Skeletal muscle cell (primary cell): Measurements from ENCODE around the gene WDR91.

Experiments
- DNase-seq: peaks from one replicate; pipeline ENCODE4 v3.0.0-alpha.2; 2010; ENCODE audit warnings: low read depth
- H3K4me3 ChIP-seq: 2 replicates; pipeline ENCODE4 v1.5.1; 2011; ENCODE audit warnings: low read depth, mild to moderate bottlenecking, control low read depth, low read length, moderate library complexity

WDR91 gene

DNA sequence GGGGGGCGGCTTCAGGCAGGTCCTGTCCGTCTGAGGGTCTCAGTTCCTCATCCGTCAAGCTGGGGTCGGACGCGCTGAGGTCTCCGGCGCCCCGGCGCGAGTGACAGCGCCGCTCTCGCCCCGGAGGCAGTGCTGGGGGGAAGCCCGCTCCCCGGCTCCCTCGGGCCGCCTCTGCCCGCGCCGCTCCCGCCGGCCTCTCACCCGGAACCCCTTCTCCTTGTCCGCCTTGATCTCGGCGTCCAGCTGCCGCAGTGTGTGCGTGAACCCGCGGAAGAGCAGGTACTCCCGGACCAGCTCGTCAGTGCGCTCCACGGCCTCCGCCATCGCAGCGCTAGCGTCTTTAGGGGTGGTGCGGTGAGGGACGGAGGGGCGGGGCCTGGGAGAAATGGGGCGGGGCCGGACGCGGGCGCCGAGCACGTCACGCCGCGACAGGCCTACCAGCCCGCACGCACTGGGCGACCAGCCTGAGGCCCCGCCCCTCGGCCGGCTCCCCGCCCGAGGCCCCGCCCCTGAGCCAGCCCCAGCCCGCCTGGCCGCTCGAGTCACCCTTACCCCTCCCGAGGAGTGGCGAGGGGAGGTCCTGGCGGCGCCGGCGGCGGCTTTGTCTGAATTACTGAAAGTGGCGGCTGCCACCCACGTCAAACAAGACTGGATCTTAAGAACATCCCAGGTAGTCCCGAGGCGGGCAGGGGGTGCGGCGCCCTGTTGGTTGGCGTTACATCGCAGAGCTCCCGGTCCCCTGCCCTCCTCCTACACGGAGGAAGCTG is at the start of gene WDR91:
Gene WDR91 (minus strand): TSS at position 348 of the 767 bp plus-strand sequence. CDS start 24 bp downstream, at position 324.
- peak; percentile 65 for DNase-seq
- peak within 1 kb of the TSS; percentile 84 for H3K4me3 ChIP-seq

DNA sequence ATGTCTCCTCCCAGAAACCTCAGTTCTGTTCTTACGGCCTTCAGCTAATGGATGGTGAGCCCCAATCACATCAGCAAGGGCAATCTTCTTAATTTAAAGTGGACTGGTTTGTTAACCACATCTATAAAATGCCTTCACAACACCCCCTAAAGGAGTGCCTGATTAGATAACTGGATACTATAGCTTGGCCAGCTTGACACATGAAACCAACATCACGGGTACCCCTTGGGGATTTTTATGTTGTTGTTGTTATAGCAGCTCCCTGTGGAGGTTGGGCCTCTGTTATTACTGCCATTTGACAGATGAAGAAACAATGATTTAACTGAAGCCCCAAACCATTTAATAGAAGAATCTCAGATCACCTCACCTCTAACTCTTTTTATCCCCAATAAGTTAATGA is 49.1 kb upstream of the WDR91 start:
- no peak overlapping the region for H3K4me3 ChIP-seq
- DNase-seq: no peak

DNA sequence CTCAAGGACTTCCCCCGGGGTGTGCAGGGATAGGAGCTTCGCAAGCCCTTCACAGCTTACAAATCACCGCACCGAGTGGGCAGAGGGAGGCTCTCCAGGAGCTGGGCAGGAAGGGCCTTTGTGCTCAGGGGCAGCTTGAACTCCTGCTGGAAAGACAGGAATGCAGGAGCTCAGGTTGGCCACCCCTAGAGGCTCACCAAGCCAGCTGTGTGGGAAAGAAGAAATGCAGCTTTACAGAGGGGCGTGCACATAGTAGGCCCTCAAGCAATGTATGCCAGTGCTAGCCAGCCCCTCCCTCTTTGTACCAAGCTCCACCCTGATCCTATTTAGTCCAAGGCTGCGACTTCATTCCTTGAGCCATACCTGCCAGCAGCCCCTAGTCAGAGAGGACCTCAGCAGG is 48.4 kb upstream of the WDR91 start:
- DNase-seq: no peak
- no peak overlapping the region for H3K4me3 ChIP-seq

DNA sequence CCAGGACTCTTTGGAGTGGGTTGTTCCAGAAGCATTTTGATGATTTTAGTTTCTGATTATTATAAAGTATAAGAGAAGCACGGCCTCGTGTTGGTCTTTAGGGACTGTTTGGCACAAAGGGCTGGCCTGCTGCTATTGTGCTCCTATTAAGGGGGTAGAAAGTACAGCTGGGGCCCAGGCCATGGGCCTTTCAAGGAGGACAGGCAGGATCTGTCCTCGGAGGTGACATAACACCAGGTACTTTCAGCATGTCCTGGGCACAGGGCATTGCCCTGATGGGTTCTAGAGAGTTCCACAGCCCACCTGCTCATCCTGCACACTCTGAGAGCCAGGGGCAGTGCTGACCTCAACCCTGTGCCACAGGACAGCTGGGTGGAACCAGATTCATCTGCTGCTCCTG is 47.3 kb upstream of the WDR91 start:
- DNase-seq: no peak

DNA sequence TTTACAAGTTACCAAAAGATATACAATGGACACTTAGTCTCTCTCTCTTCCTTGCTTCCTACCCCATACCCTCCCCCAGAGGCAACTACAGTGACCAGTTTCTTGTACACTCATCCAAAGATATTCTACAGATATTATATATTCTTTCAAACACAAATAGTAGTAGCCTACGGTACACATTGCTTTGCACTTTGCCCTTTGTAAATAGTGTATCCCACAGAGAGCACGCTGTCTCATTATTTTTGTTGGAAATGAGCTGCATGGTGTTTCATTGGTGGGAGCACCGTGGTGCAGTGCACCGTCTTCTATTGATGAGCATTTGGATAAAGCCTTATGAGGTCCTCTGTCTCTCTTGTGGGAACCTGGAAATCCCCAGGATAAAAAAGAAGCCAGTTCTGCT is 46.5 kb upstream of the WDR91 start:
- H3K4me3 ChIP-seq: no peak overlapping the region
- DNase-seq: no peak

More for the DNA sequence above, 47.3 kb upstream of the WDR91 start:
- no peak overlapping the region for H3K4me3 ChIP-seq

DNA sequence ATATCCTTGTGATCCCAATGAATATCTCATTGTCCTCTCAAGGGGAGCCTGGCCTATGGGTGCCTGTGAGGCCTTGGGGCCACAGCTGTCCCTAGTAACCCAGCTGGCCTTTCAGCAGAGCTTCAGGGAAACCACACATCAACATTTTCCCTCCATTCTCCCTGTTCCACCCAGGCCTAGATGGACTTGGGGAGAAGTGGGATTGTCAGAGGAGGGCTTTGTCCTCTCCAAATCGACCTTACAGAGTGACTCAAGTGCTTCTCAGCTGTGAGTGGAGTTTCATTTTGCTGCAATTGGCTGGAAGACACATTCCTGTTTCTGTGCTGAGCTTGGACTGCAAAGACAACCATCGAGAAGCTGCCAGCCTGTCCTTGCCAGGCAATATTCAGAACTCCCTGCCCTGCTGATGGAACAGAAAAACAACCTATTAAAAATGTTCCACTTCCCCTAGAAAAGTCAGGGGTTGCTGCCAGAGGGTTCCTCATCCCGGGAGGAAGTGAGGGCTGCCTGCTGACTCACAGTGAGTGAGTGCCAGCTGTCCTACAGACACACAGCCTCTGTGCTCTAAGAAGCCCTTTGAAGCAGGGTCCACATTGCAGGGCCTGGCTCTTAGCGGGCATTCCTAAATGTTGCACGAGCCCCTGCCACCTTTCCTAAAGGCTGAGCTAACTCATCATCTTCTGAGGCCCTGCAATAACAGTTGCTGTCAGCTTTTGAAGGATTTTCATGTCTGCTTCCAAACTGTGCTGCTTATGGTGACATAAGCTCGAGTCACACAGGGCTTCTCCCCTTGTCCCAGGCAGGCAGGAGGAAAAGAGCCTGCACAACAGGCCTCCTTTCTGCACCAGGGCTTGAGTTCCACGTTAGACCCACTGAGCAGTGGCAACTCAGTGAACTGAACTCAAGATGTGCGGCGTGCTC is 42.8 kb upstream of the WDR91 start:
- DNase-seq: peak; percentile 42

DNA sequence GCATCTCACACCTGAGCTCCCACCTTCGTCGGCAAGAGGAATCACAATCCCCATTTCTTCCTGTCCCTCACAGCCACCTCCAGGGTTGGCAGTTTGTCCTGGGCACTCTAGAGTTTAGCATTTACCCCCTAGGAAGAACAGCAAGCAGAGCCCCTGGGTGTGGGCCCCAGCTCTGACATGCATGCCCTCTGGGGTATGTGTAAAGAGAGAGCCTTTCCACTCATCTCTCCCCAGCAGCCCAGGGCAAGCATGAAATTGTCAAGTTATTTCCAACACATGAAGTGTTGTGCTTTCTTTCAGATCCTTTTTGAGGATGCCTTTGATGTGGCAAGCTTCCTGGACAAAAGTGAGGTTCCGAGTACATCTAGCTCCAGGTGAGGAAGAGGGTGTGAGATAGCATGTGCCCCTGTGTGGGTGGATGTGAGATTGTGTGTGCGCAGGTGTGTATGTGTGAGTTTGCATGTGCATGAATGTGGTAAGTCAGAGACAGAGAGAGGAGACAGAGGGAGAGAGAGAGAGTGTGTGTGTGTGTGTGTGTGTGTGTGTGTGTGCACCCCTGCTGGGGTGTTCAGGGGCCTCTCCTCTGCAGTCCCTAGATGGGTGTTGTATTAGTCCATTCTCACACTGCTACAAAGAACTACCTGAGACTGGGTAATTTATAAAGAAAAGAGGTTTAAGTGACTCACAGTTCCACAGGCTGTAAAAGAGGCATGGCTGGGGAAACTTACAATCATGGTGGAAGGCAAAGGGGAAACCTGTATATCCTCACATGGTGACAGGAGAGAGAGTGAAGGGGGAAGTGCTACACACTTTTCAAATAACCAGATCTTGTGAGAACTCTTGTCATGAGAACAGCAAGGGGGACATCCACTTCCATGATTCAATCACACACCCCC is 40.4 kb upstream of the WDR91 start:
- no peak overlapping the region for H3K4me3 ChIP-seq
- DNase-seq: no peak

More for the DNA sequence above, 42.8 kb upstream of the WDR91 start:
- no peak overlapping the region for H3K4me3 ChIP-seq

DNA sequence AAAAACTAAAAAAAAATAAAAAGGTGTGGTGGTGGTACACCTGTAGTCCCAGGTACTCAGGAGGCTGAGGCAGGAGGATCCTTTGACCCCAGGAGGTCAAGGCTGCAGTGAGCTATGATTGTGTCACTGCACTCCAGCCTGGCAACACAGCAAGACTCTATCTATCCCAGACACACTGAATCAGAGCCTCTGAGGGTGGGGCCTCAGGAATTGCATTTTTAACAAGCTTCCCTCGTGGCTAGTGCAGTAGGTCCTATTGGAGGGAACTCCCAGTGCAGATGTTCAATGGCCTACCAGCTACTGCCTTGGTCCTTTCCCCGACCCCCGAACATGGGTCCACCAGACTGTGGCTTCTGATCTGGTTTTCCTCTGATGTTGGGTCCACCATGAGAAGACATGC is 37.2 kb upstream of the WDR91 start:
- H3K4me3 ChIP-seq: no peak overlapping the region
- no peak for DNase-seq

DNA sequence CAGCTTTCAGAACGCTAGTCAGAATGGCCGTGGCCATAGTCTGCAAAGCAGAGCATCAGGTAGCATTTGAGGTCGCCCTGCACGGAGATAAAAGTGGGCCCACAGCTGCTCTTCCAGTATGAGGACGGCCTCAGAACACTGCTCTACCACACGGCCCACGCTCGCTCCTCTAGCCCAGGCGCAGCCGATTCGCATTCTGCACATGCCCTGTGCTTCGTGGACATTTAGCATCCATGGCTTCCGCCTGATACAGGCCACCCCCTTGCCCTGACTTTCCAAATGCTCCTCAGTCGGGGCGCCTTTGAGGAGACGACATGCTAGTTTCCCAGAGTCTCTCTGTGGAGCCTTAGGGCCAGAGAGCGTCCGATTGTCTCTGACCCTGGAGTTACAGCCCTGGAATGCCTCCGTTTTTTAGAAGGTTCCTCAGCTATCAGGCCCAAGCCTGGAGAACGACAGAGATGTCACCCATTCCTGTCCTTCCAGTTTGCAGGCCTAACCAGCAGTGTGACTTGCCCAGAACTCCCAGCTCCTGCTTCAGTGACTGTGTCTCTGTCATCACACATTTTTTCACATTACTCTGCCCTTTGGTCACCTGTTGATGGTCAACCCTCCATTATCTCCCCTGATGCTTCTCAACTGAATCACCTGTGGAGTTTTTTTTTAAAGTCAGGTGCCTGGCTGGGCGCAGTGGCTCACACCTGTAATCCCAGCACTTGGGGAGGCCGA is 36.6 kb upstream of the WDR91 start:
- no peak overlapping the region for H3K4me3 ChIP-seq
- no peak for DNase-seq

DNA sequence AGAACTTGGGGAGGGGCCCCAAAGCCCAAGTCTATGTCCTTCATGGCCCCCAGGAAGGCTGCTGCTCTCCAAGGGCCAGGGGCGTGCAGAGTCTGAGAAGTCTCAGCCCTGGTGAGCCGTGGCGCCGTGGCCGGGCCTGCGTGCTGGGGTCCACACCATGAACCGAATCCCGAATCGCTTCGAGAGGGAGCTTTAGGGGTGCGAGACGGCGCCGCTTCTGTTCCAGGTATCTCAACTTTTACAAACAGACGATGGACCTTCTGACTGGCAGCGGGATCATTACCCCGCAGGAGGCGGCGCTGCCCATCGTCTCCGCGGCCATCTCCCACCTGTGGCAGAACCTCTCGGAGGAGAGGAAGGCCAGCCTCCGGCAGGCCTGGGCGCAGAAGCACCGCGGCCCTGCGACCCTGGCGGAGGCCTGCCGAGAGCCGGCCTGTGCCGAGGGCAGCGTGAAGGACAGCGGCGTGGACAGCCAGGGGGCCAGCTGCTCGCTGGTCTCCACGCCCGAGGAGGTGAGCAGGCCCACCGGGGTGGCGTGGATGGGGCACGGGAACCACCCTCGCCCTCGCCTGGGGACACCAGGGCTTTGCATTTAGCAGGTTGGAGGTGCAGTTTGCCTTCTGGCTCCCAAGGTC is 35.0 kb upstream of the WDR91 start:
- no peak overlapping the region for H3K4me3 ChIP-seq
- DNase-seq: no peak

DNA sequence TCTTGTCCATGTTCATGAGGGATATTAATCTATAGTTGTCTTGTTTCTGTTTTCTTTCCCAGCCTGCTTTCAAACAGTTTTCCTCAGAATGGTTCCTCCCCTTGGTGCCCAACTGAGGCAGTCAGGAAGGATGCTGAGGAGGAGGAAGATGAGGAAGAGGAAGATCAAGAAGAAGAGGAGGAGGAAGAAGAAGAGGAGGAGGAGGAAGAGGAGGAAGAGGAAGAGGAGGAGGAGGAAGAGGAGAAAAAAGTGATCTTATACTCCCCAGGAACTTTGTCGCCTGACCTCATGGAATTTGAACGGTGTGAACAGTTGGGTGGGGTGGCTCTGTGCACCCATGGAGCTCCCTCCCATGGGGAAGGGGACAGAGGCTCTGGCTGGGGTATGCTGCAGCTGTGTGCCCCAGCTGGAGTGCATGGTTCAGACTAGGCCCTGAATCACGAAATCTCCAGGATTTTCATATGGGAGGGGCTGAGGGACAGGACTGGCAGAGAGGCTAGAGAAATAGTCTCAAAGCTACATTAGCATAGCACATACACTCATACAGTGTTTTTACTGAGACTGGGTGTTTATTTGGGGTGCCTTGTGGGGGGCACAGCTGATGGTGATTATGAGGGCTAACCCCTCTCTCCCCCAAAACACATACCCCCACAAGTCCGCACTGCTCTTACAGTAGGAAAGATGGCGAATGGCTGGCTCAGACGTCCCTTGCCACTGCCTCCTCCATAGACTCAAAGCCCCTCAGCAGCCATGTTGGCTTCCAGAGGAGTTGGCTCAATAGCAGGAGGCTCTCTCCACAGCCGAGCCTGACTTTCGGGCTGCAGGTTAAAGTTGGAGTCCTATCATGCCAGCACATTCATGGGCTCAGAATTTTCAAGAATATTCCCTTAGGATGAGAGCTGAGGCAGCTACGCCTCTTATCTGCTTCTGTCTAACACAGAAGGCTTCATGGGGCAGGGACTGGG is 34.2 kb upstream of the WDR91 start:
- DNase-seq: no peak

DNA sequence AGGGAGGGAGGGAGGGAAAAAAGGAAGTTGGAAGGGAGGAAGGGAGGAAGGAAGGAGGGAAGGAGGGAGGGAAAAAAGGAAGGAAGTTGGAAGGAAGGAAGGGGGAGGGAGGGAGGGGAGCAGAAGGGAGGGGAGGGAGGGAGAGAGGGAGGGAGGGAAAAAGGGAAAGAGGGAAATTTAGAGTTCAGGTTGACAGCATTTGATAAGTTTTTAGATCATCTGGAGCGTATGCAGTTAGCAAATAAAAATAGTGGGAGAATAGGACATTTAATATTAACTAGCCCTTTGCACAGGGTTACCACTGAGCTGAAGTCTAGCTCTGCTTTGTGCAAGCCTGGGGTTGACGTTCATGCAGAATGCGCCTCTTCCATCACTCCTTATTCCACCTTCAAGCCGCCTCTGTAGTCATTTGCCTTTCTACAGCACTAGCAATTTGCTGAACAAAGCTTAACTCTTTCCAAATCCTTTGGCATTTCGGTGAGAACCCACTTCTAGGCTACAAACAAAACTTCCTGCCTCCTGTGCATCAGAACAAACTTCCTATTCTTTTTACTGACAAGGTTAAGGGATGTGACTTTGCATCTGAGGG is 30.9 kb upstream of the WDR91 start:
- no peak overlapping the region for H3K4me3 ChIP-seq
- DNase-seq: no peak

More for the DNA sequence above, 34.2 kb upstream of the WDR91 start:
- H3K4me3 ChIP-seq: no peak overlapping the region

DNA sequence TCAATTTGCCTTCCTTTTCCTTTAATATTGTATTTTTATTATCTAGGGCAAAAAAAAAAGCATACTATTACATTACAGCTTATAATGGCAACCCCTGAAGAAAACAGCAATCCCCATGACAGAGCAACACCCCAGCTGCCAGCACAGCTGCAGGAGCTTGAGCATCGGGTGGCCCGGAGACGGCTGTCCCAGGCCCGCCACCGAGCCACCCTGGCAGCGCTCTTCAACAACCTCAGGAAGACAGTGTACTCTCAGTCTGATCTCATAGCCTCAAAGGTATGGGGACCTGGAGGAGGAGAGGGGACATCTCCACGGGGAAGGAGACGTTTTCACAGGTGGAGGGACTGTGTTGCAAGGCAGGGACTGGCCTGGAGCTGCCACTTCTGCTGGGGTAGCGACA is 29.1 kb upstream of the WDR91 start:
- no peak for DNase-seq
- H3K4me3 ChIP-seq: no peak overlapping the region

DNA sequence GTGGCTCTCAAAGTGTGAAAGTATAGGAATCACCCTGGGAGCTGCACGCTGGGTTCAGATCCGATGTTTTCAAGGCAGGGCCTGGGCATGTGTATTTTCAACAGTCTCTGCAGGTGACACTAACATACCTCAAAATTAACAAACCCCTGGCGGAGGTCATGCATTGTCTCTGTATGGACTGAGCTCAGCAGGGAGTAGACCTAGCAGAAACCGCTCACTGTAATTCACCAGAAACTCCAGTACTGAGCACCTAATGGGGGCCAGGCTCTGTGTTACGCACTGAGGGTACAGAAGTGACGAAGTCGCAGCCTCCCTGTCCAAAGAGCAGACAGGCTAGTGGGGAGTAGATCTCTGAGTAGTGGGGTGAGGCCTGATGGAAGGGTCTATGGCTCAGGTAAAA is 27.9 kb upstream of the WDR91 start:
- DNase-seq: no peak

DNA sequence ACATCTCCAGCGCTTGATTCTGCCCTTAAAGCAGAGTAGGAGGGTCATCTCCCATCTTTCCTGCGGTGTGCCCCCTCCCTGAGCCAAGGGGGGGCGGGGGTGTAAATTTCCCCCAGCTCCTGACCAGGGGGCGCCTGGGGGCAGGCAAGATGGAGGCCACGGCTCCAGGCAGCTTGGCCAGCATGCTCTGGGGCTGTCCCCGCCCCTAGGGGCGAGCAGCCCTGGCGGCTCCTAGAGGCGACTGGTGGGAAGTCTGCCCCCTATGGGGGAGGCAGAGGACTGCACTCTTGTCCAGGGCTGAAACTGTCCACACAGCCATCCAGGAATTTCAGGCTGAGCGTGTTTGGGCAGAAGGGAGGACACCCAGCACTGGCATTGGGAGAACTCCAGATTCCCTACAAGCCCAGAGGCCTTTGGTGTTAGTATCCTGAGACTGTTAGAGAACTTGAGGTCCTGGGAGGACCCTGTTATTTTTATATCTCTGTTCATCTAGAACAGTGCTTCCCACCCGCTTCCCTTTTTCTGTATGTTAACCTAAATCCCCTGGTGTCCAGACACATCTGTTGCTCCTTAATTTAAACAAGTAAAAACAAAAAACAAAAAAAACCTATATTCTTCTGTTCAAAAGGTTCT is 26.9 kb upstream of the WDR91 start:
- no peak overlapping the region for H3K4me3 ChIP-seq
- DNase-seq: no peak

More for the DNA sequence above, 27.9 kb upstream of the WDR91 start:
- H3K4me3 ChIP-seq: no peak overlapping the region

DNA sequence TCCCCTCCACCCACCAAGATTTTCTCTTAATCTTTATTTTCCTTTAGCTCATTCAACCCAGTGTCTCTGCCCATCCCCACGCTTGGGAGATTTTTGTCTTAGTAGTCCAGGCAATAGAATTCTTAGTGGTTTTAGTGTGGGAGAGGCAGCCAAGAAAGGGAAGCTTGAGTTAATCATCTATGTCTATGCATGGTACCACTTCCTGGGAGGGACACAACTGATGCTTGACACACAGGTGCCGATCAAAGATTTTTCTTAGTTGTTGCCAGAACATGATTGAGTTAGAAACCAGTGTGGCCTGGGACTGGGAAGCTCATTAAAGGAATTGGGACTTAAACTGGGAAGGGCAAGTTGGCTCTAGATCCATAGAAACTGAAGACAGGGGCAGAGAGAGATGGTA is 25.4 kb upstream of the WDR91 start:
- DNase-seq: no peak
- no peak overlapping the region for H3K4me3 ChIP-seq

DNA sequence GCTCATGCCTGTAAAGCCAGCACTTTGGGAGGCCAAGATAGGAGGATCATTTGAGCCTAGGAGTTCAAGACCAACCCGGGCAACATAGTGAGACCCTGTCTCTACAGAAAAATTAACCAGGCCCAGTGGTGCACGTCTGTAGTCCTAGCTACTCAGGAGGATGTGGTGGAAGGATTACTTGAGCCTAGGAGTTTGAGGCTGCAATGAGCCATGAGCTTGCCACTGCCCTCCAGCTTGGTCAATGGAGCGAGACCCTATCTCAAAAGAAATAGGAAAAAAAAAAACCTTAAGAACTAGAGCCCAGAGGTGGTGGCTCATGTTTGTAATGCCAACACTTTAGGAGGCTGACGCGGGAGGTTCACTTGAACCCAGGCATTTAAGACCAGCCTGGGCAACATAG is 24.5 kb upstream of the WDR91 start:
- DNase-seq: no peak
- H3K4me3 ChIP-seq: no peak overlapping the region
